C4-2B (cell line): Measurements from ENCODE around the gene CPSF7.

Source experiments
- H3K27ac ChIP-seq: fragments of 450-650 bp; 2 replicates; pipeline ENCODE4 v1.5.1; 2017
- ZFX ChIP-seq: fragments of 450-650 bp; IDR thresholded peaks from 2 replicates; pipeline ENCODE4 v1.6.1; 2017
- TF ChIP-seq, protein P1 (sequence below): fragments of 450-650 bp; conservative IDR thresholded peaks from 2 replicates; pipeline ENCODE4 v1.5.1; 2017; ENCODE audit warnings: mild to moderate bottlenecking

The CPSF7 gene

DNA sequence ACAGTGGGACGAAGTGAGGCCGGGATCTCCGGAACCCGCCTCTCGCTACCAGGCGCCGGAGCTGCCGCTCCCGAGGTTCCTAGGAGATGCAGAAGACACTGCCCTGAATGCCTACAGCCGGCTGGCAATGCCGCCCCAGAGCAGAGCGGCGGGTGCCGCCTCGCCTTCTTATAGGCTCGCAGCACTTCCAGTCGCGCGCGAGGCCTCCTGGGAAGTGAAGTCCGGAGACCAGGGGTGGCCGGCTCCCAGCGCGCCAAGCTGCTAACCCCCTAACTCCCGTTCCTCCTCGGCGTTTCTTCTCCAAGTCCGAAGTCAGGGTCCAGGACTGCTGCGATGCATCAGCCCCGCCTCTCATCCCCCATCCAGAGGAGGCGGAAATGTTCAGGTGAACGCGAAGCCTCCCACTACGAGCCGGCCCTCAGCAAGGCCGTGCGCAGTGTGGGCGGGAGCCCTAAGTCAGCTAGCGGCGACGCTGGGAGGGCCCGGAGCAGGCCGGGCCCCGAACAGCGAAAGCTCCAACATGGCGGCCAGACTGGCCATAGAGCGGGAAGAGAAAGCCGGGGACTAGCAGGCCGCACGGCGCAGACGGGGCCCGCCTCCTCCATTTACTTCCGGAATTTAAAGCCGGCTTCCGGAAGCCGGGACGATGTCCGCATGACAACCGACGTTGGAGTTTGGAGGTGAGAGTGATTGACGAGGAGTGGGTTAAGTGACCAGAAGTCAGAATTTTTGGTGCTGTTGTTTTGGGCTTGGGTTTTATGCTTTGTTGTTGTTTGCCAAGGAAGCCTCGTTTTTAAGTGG is 67.8 kb downstream of the CPSF7 start, which contains the start of the genes CYB561A3 and TMEM138:
TSS of gene CYB561A3 (minus strand) at position 142 of the 801 bp plus-strand sequence. CDS start 5,169 bp downstream, outside the sequence.
TSS of gene TMEM138 (plus strand) at position 634 of the 801 bp plus-strand sequence. CDS start 2,017 bp downstream, outside the sequence.
- H3K27ac ChIP-seq = peak within 1 kb of the TSS; percentile 93
- TF ChIP-seq, protein P1, sequence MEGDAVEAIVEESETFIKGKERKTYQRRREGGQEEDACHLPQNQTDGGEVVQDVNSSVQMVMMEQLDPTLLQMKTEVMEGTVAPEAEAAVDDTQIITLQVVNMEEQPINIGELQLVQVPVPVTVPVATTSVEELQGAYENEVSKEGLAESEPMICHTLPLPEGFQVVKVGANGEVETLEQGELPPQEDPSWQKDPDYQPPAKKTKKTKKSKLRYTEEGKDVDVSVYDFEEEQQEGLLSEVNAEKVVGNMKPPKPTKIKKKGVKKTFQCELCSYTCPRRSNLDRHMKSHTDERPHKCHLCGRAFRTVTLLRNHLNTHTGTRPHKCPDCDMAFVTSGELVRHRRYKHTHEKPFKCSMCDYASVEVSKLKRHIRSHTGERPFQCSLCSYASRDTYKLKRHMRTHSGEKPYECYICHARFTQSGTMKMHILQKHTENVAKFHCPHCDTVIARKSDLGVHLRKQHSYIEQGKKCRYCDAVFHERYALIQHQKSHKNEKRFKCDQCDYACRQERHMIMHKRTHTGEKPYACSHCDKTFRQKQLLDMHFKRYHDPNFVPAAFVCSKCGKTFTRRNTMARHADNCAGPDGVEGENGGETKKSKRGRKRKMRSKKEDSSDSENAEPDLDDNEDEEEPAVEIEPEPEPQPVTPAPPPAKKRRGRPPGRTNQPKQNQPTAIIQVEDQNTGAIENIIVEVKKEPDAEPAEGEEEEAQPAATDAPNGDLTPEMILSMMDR = no peak
- TF ChIP-seq ZFX = peak; percentile 88

DNA sequence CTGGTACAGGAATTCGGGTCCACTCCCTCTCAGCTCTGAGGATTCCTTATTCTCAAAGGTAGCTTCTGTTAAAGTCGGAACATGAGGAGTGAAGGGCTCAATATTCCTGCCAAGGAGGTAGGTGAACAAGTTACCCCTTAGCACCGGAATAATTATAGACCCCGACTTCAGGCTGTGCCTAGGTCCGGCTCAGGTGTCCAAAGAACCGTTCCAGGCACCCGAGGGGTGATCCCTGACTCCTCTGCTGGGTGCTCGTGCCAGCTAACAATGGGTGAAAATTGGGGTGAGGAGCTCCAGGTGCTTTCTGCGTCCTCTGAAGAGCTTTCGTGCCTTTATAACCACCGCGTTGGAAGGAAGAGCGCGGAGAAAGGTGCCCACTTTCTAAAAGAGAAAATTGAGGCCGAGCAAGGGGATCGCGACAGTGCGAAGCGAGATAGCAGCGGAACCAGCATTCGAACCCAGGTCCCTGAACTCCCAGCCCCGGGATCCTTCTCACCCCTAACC is 68.5 kb downstream of the CPSF7 start:
- H3K27ac ChIP-seq = peak overlapping the region; percentile 93
- TF ChIP-seq, protein P1 = no peak
- TF ChIP-seq ZFX = no peak

DNA sequence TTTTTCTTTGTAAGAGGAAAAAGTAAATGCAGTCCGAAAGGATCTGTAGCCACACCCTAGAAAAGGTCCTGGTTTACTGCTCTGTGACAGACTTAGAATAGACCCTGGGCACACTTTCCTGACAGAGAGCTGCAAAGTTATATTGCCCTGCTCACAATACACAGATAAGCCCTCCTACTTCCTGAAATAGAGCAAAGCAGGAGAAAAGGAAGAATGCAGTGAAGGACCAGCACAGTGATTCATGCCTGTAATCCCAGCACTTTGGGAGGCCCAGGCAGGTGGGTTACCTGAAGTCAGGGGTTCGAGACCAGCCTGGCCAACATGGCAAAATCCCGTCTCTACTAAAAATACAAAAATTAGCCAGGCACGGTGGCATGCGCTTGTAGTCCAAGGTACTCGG is 70.3 kb downstream of the CPSF7 start:
- TF ChIP-seq, protein P1 = no peak
- TF ChIP-seq ZFX = no peak
- no peak overlapping the region for H3K27ac ChIP-seq

DNA sequence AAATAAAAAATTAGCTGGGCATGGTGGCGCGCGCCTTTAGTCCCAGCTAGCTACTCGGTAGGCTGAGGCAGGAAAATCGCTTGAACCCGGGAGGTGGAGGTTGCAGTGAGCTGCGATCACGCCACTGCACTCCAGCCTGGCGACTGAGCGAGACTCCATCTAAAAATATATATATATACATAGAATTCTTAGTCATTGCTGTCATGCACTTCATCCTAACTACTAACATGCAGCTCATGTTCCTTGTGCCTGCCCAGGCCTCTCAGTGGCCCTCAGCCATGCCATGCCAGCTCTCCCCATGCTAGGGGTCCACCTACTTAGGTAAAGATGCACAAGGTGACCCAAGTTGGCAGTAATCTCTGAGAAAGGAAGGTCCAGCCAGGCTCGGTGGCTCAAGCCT is 71.2 kb downstream of the CPSF7 start:
- H3K27ac ChIP-seq = no peak overlapping the region
- no peak for TF ChIP-seq ZFX
- TF ChIP-seq, protein P1 = no peak

DNA sequence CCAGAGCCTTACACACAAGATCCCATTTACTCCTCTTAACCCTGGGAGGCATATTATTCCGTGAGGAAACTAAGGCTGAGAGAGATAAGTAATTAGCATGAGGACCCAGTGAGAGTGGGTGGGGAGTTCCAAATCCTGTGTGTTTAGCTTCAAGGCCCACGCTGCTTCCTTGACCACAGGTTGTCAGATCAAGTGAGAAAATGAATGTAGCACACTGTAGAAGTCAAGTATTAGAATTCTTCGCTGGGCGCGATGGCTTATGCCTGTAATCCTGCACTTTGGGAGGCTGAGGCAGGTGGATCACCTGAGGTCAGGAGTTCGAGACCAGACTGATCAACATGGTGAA is 71.9 kb downstream of the CPSF7 start:
- TF ChIP-seq, protein P1 = no peak
- no peak for TF ChIP-seq ZFX
- H3K27ac ChIP-seq = no peak overlapping the region

DNA sequence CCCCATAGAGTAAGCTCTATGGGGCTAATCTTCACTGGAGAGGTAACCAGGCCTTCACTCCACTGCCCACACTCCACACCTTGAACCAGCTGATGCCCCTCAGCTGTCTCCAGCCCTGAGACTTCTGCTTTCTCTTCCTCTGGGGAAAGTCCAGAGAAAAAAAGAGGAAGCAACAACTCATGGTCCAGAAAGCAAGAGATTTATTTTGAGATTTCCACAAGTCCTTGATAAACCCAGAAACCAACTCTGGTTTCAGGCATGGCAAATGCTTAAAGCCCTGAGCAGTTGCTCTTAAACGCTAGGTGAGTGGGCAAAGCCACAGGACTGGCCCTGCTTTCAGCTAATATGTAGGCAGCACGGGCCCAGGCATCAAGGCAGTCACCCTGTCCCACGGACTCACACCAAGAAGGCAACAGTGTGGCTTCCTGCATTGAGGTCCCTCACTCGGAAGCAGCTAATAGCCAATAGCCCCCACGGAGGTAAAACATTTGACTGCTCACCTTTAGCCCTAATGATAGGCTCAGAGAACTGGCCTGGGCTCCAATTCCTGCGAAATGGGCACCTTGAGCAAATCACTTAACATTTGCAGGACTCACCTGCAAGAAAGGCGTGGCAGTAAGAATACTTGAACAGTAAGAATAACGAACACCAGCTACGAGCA is 72.4 kb downstream of the CPSF7 start:
- no peak overlapping the region for H3K27ac ChIP-seq

DNA sequence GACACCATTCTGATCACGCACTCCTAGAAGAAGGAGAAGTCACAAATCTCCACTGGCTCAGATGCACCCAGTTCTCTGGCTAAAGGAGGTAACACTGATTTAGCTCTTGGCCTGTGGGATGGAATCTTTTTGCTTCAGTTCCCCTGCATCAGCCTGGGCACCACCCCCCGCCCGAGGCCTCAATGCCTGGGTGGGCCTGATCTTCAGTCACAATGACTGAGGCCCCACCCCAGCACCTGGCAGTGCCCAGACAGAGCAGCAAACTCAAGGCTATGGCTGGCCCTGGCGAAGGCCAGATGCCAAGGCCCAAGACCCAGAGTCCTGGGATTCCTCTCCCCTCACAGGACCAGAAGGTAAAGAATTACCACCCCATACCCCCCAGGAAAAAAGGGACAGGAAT is 73.1 kb downstream of the CPSF7 start:
- TF ChIP-seq ZFX = no peak
- TF ChIP-seq, protein P1 = no peak
- H3K27ac ChIP-seq = no peak overlapping the region

More for the DNA sequence above, 72.4 kb downstream of the CPSF7 start:
- no peak for TF ChIP-seq ZFX
- TF ChIP-seq, protein P1 = no peak
